GM18519 (cell line): ENCODE measurements around the gene MRPL9.

Experiments
- ATAC-seq: cut with Tn5 transposase; IDR thresholded peaks from one replicate; pipeline ENCODE4 v1.9.1; 2021; ENCODE audit warnings: mild to moderate bottlenecking, moderate library complexity; ENCODE audit not compliant: unreplicated experiment, low FRiP score

The MRPL9 gene

DNA sequence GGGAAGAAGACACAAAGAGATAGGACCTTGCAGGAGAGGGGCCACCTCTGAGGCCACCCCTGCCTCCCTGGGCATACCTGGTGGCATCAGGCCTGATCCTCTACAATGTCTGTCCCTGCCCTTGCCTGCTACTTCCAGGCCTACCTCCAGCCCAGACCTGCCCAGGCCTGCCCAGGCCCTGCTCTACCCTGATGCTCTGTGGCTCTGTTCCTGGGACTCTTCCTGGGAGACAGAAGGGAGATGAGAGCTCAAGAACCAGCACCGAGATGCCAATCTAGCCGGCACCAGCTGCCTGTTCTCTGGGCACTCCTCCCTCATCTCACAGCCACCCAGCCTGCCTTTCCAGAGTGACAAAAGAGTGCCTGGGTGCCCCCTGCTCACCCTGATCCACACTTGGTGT lies 49.4 kb downstream of the MRPL9 start:
- no peak for ATAC-seq

DNA sequence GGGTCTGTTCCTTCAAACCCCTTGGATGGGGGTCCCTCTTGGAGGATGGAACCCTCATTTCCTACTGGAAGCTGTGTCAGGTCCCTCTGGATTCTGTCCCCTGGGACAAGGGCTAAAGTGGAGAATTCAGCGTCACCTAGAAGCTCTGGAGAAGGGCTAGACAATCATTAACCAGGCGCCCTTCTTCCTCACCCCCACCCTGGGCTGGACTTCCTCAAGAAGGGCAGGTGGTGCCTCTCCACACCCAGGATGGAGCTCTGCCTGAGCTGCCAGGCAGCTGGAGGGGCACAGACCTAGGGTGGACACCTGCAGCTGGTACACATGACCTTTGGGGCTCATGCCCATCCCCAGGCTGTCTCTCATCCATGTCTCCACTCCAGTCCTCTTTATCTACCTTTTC lies 50.3 kb downstream of the MRPL9 start:
- no peak for ATAC-seq

DNA sequence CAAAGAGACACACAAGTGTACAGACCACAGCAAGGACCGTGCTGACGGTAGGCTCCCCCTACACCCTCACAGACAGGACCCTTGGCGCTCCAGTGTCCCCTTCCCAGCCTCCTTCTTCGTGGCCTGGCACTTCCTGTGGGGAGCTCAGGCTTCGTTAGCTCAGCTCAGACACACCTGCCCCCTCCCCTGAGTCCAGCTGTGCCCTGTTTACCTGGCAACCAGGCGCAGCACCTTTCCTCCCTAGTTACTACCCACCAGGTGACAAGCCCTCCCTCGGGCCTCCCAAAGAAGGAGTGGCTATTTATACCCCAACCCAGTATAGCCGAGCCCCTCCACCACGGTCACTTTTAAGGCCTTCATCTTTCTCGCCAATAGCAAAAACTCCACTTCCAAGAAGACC lies 51.3 kb downstream of the MRPL9 start:
- ATAC-seq, result no peak

DNA sequence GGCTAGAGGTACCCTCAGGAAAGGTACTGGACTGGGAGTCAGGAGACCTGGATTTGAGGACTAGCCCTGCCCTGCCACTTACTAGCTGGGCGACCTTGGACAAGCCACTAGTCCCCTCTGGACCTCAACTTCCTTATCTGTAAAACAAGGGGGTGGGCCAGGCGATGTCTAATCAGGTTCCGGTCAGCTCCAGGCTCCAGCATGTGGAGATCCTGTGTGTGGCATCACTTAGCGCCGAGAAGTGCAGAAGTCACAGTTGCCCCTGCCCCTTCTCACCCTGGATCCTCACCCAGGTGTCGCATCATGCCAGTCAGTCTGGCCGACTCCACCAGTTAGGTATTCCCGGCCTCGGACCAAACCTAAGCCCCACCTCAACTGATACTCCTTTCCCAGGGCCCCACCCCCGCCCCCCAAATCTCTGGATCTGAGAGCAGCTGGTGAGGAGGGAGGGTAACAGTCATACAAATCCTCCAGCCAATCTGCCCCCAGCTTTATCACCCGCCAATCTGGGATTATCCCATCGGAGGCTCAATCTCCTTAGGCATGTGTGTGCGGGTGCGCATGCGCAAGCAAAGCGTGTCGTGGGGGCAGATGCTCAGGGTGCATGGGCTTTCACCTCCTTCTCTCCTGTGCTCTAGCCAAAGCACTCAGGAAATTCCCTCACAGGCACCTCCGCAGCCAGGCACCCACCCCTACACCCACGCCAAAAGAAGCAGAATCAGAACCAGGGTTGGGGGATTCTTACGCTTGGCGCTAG lies 52.1 kb downstream of the MRPL9 start:
- ATAC-seq, result no peak

DNA sequence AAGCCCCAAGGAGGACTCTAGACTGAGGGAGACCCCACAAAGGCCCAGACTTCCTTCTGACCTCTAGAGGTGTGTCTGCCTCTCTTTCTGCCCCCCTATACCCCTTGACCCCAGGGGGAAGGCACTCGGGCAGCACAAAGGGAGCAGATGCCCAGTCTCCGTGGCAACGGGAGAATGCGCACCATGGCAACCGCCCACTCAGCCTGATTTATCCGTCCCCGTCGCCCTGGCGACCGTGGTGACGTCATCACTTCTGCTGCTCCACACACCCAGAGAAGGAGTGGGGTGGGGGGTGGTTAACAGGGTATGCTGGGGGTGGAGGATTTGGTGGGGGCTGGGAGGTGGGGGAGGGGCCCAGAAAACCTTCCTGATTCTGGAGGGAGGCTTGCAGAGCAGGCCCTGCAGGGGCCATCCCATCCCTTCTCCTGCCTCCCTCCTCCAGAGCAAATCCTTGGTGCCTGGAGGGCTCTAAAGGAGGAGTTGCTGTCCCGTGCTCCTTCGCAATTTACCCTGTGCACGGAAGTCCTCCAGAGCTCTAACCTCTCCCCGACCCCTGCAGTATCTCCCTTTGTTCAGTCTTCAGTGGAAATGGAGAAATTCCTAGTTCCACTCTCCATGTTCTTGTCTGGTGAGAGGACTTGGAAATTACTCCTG lies 53.0 kb downstream of the MRPL9 start:
- no peak for ATAC-seq
